Left kidney (tissue), 2 donors: ENCODE data around the gene TTC28. TPM values are rescaled to one million over a fixed set of nuclear protein-coding genes. Genes with fewer than 3 reads are reported as not detected.
"Not testable (repeated sequence)": the region's sequence is repeated elsewhere in the genome, so short reads cannot be mapped to it uniquely, and the experiment has no call there.

Experiments used
- DNase-seq: peaks from one replicate; pipeline ENCODE4 v3.0.0-alpha.2; 2013
- polyA plus RNA-seq: library from polyadenylated mRNA; unstranded; fragments of 120-200 nt; gene quantifications from one replicate; pipeline ENCODE4 v1.2.1, GENCODE V29; 2013; ENCODE audit not compliant: insufficient read length

Gene TTC28
- polyA plus RNA-seq, 1 donor, result 45.8 TPM

GRCh38 chr22:28229566-28230485 is 449.8 kb downstream of the TTC28 start:
- no peak for DNase-seq

DNA sequence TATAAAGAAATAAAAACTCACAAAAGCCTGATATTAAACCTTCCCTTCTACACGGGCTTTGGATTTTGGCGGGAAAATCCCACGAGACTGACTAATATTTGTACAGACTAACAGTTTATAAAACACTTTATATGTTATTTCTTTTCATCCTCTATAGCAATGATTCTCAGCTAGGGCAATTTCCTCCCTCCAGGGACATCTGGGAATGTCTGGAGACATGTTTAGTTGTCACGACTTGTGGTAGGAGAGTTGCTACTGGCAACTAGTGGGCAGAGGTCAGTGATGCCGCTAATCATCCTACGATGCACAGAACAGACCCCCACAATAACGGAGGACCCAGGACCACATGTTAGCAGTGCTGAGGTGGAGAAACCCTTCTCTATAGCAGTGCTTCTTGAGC is 455.8 kb downstream of the TTC28 start:
- no peak for DNase-seq

DNA sequence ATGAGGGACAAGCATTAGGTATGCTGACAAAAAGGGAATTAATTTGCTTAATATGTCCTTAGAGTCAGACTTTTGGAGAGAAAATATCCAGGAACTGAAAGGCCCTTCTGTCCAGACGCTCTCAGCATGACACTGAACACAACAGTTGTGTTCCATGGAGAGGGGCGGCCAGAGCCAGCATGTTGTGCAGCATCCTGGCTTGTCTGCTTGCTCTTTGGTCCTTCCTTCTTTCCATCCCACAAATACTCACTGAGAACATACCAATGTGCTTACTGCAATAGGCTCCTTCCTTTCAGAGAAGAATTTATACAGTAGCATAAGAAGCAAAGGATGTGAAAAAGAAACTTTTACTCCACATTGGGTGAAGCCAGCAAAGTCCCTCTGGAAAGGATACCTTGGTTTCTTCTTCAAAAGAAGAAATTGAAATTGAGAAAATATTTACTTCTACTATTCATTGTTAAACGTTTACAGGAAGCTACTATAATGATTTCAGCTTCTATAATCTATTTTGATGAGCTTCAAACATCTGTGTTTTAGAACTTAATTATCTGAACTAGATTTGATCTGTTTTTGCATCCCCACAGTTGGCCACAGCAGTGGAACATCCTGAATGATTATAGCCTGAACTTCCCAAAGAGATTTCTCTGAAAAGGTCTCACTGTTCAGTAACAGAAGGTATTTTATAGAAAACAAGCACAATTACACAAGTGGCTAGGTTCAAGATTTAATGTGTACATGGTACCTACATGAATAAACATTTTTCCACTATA is 456.5 kb downstream of the TTC28 start:
- DNase-seq, result no peak

- DNase-seq, result no peak
Observed at GRCh38 chr22:28222571-28222970, 457.1 kb downstream of the TTC28 start.

GRCh38 chr22:28222052-28222451 is 457.6 kb downstream of the TTC28 start:
- DNase-seq, result no peak

- no peak for DNase-seq
Observed at GRCh38 chr22:28220626-28221363, 458.8 kb downstream of the TTC28 start.

DNA sequence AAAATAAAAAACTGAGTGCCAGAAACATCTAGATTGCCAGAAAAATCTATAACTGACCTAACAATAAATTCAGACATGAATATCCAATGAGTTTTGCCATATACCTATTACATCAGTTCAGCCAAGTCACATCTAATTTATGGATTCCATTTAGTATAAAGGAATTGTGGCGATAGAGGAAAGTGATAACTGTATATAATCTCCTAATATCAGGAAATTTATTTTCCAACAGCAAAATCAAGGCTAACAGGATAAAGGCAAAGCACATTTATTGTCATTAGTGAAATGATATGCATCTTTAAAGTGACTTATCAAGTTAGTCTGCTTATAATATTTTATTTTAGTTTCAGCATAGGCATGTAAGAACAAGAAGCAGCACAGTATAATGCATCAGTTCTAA is 462.4 kb downstream of the TTC28 start:
- DNase-seq, result no peak

- DNase-seq, result not testable (repeated sequence)
Observed at GRCh38 chr22:28214750-28215149, 464.9 kb downstream of the TTC28 start.

- DNase-seq, result not testable (repeated sequence)
Observed at GRCh38 chr22:28209457-28209856, 470.2 kb downstream of the TTC28 start.

DNA sequence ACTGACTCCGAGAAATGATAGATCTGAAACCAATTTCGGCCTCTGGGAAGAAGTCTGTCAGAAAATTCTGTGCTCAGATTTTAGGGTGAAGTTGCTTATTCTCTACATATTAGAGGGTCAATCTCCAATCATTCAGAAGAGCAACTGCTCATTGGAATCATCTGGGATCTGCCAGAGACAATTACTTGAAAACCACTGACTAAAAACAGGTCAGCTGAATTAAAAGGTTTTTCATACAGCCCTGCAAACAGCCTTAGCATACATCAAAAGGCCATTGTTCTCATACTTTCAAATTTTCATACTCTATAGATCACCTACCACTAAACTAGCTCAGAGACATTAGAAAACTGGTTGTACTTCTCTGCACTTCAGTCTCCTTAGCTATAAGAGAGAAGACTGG is 470.9 kb downstream of the TTC28 start:
- no peak for DNase-seq

DNA sequence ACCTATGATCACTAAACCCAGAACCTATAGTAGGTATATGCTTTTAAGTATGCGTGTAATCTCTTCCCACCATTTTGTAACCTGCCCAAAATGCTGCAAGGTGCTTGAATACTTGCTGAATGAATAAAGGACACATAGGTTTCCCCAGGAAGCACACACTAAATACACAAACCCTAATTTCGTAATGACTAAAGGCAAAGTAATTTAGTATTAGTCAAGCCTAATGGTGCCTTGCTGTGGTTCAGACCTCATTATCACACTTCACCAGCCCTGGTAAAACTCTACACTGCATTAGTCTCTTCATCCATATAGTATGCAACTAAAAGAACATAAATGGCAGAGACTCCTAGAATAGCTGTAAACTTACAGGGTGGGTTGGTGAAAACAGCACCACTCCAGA is 471.6 kb downstream of the TTC28 start:
- DNase-seq, result no peak

- DNase-seq, result no peak
Observed at GRCh38 chr22:28207281-28208030, 472.2 kb downstream of the TTC28 start.

- DNase-seq, result no peak
Observed at GRCh38 chr22:28205926-28206325, 473.7 kb downstream of the TTC28 start.

DNA sequence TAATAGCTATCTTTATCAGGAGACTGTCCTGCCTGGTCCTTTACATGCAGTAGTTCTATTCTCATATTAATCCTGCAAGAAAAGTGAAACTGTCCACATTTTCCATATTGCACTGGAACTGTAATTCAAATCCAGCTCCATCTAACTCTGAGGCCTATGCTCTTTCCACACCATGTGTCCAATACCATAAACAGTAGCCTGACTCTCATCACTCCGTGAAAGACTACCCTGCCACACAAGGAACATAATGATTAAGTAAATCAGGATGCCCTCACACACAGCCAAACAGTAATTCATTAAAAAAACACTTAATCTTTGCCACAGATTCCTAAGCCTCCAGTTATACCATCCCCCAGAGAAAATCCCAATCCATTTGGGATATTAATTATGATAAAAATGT is 475.3 kb downstream of the TTC28 start:
- no peak for DNase-seq

- DNase-seq, result no peak
Observed at GRCh38 chr22:28203286-28203685, 476.4 kb downstream of the TTC28 start.

DNA sequence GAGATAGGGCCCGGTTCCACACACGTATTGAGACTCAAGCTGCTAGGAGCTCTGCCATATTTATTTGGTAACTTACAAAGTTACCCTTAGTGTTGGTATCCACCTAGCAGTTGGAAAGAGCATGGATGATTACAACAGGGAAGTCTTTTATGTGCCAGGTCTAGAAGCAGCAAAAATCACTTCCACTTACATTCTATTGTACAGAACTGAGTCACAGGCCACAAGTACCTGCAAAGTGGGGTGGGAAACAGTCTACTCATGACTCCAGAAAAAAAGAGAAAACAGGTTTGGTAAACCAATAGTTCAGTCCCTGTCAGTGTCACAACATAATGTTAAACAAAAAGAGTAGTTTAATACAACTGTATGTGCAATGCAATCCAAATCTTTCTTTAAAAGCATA is 480.9 kb downstream of the TTC28 start:
- no peak for DNase-seq

DNA sequence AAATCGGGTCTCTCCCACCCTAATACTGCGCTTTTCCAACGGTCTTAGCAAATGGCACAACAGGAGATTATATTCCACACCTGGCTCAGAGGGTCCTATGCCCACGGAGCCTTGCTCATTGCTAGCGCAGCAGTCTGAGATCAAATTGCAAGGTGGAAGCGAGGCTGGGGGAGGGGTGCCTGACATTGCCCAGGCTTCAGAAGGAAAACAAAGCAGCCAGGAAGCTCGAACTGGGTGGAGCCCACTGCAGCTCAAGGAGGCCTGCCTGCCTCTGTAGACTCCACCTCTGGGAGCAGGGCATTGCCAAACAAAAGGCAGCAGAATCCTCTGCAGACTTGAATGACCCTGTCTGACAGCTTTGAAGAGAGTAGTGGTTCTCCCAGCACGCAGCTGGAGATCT is 488.1 kb downstream of the TTC28 start:
- not testable (repeated sequence) for DNase-seq

DNA sequence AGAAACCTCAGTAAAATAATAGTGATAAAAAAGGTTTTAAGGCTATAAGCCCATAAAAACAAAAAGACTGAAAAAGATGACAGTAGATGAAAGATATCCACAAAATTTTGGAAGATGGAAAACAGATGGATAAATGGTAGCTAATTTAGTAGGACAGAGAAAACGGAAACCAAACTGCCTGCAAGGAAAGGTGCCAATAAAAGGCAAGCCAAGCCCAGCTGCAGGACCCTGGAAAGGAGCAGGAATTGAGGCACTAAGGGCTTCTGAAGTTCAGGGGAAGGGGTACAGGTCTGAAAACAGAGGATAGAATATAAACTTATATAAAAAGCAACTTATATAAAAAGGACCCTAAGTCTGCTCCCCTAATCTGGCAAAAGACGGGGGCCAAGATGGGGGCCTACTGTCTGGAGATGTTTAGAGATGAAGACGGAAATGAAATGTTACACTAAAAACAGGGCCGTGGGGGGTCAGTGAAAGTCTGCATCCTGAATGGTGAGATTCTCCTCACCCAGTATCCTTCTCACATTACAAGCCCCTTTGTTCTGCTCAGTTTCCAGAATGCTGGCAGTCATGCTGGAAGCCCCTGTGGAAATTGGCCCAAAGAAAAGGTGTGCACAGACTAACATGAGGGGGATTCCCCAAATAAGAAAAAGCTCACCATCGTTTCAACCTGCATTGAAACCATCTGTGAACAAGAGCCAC is 491.3 kb downstream of the TTC28 start:
- no peak for DNase-seq

GRCh38 chr22:28187612-28188011 is 492.0 kb downstream of the TTC28 start:
- no peak for DNase-seq

GRCh38 chr22:28186641-28187040 is 493.0 kb downstream of the TTC28 start:
- DNase-seq, result no peak

GRCh38 chr22:28185130-28185529 is 494.5 kb downstream of the TTC28 start:
- DNase-seq, result no peak
